Omental fat pad (tissue), 4 donors: ENCODE measurements around the gene TAF3. TPM values are rescaled to one million over a fixed set of nuclear protein-coding genes. Genes with fewer than 3 reads are reported as not detected.

Experiments used
- ATAC-seq: fragments of 150-250 bp; one replicate; pipeline ENCODE4 v1.9.1; 2016; ENCODE audit warnings: mild to moderate bottlenecking, moderate library complexity; ENCODE audit not compliant: low FRiP score
- DNase-seq: peaks from one replicate; pipeline ENCODE4 v3.0.0-alpha.2; 2019; ENCODE audit warnings: low spot score
- CTCF ChIP-seq, 3 donors: fragments of 450-650 bp; IDR thresholded peaks; one replicate each; pipeline ENCODE4 v1.5.1; 2016 to 2017; ENCODE audit warnings: antibody characterized with exemption in 3 of 3, mild to moderate bottlenecking in 3 of 3, moderate library complexity in 2 of 3
- total RNA-seq, 4 donors: library from RNA; depleted of rRNA; stranded (reverse); fragments of >200 nt; gene quantifications; one replicate each; pipeline ENCODE4 v1.1.0, GENCODE V29; 2016

Gene TAF3
- total RNA-seq, 4 donors from 2014 or later = 4.9 to 8.8 (median 6.4) TPM

- no peak for ATAC-seq
- DNase-seq = no peak
- TF ChIP-seq CTCF (IDR thresholded peaks at IDR 0.05) = no peak
These were observed 36.9 kb downstream of the TAF3 start for GRCh38 chr10:7855205-7855604.

- DNase-seq = no peak
- no peak for TF ChIP-seq CTCF (IDR thresholded peaks at IDR 0.05)
- no peak for ATAC-seq
These were observed 38.4 kb downstream of the TAF3 start for GRCh38 chr10:7856678-7857077.

- ATAC-seq = no peak
These were observed 39.0 kb downstream of the TAF3 start for GRCh38 chr10:7857262-7857661.

GRCh38 chr10:7861509-7862120, 43.3 kb downstream of the TAF3 start:
- DNase-seq (no peak), ATAC-seq (no peak)
- TF ChIP-seq CTCF (IDR thresholded peaks at IDR 0.05) = no peak

More at GRCh38 chr10:7857262-7857661, 39.0 kb downstream of the TAF3 start:
- DNase-seq = no peak
- no peak for TF ChIP-seq CTCF (IDR thresholded peaks at IDR 0.05)

GRCh38 chr10:7862121-7862514, 43.8 kb downstream of the TAF3 start:
- ATAC-seq = no peak
- DNase-seq = no peak
- TF ChIP-seq CTCF (IDR thresholded peaks at IDR 0.05) = no peak

GRCh38 chr10:7866176-7866575, 47.9 kb downstream of the TAF3 start:
- ATAC-seq = no peak
- DNase-seq = no peak
- TF ChIP-seq CTCF (IDR thresholded peaks at IDR 0.05) = no peak

GRCh38 chr10:7872041-7872442, 53.7 kb downstream of the TAF3 start:
- no peak for ATAC-seq
- no peak for TF ChIP-seq CTCF (IDR thresholded peaks at IDR 0.05)
- no peak for DNase-seq
